Endodermal cell (in vitro differentiated cells): Measurements from ENCODE around the gene ENTPD1. TPM values are rescaled to one million over a fixed set of nuclear protein-coding genes. Genes with fewer than 3 reads are reported as not detected.

Experiments used
- DNase-seq: peaks from one replicate; pipeline ENCODE4 v3.0.0-alpha.2; 2017
- H3K27ac ChIP-seq: 2 replicates; pipeline ENCODE4 v1.5.1; 2013; ENCODE audit warnings: mild to moderate bottlenecking, low read depth, low read length, moderate library complexity
- H3K27me3 ChIP-seq: 2 replicates; pipeline ENCODE4 v1.6.1; 2013; ENCODE audit warnings: mild to moderate bottlenecking, low read length, moderate library complexity; ENCODE audit not compliant: insufficient read depth, control insufficient read depth, poor library complexity, severe bottlenecking
- H3K36me3 ChIP-seq: 2 replicates; pipeline ENCODE4 v1.7.0; 2013; ENCODE audit warnings: mild to moderate bottlenecking, low read length, moderate library complexity; ENCODE audit not compliant: control insufficient read depth, insufficient read depth
- H3K4me1 ChIP-seq: one replicate; pipeline ENCODE4 v1.7.0; 2013; ENCODE audit warnings: low read length; ENCODE audit not compliant: control insufficient read depth, insufficient read depth
- H3K4me3 ChIP-seq: 2 replicates; pipeline ENCODE4 v1.5.1; 2013; ENCODE audit warnings: mild to moderate bottlenecking, low read length, moderate library complexity
- H3K9ac ChIP-seq: 2 replicates; pipeline ENCODE4 v1.6.1; 2013; ENCODE audit warnings: mild to moderate bottlenecking, low read length, moderate library complexity; ENCODE audit not compliant: poor library complexity, severe bottlenecking; ENCODE audit errors: extremely low read depth
- H3K9me3 ChIP-seq: 2 replicates; pipeline ENCODE4 v1.6.1; 2013; ENCODE audit warnings: mild to moderate bottlenecking, low read length, moderate library complexity; ENCODE audit not compliant: control insufficient read depth
- H3K27ac Mint-ChIP-seq: 2 replicates; pipeline ENCODE4 v1.8.0; 2020; ENCODE audit warnings: mixed read lengths
- H3K27me3 Mint-ChIP-seq: 2 replicates; pipeline ENCODE4 v1.8.0; 2021; ENCODE audit warnings: mild to moderate bottlenecking, mixed read lengths; ENCODE audit not compliant: insufficient read depth
- H3K36me3 Mint-ChIP-seq: 2 replicates; pipeline ENCODE4 v1.8.0; 2020; ENCODE audit warnings: low read depth, mixed read lengths
- H3K4me1 Mint-ChIP-seq: 2 replicates; pipeline ENCODE4 v1.8.0; 2020; ENCODE audit warnings: mixed read lengths
- H3K4me3 Mint-ChIP-seq: 2 replicates; pipeline ENCODE4 v1.8.0; 2020; ENCODE audit warnings: mild to moderate bottlenecking, moderate library complexity, mixed read lengths
- H3K9me3 Mint-ChIP-seq: 2 replicates; pipeline ENCODE4 v1.8.0; 2020; ENCODE audit warnings: mild to moderate bottlenecking, mixed read lengths
- WGBS, 2 experiments: methylation state at CpG; one replicate each; pipeline versions ENCODE4 v1.1.5 to v1.1.7; 2013; ENCODE audit warnings: missing lambda C conversion rate in 2 of 2, mixed read lengths in 1 of 2; ENCODE audit not compliant: insufficient coverage in 1 of 2, insufficient read length in 1 of 2; 5-methylcytosine and 5-hydroxymethylcytosine counted together
- total RNA-seq, 2 donors: library from RNA; stranded (reverse); fragmentation: NEBNext Ultra II Directional in 1 of 2; extraction: Animal tissue kit (Norgen Biotek cat#: 25700) in 1 of 2; gene quantifications; 2 replicates in 1 of 2; 3 replicates in 1 of 2; pipeline ENCODE4 v1.2.1, GENCODE V29; 2021
- TF ChIP-seq, protein P1 (sequence below): fragments of 200-600 bp; sonication (generic); conservative IDR thresholded peaks from 2 replicates; pipeline ENCODE4 v1.5.0; 2021; ENCODE audit warnings: antibody characterized with exemption, mild to moderate bottlenecking

Gene ENTPD1
- total RNA-seq, 2 donors from 2014 or later = 3.9 TPM

- peaks cover 2% of the 10 kb centered on the region for H3K36me3 Mint-ChIP-seq
- no peaks in the 10 kb centered on the region for H3K9me3 Mint-ChIP-seq
- no peak overlapping the region for H3K27ac ChIP-seq
- peaks cover 15% of the 10 kb centered on the region for H3K4me1 Mint-ChIP-seq
- no peak for DNase-seq
- no peak overlapping the region for H3K4me3 ChIP-seq
- H3K36me3 ChIP-seq = no peaks in the 10 kb centered on the region
- no peaks in the 10 kb centered on the region for H3K27me3 Mint-ChIP-seq
- H3K4me1 ChIP-seq = no peaks in the 10 kb centered on the region
- TF ChIP-seq, protein P1, sequence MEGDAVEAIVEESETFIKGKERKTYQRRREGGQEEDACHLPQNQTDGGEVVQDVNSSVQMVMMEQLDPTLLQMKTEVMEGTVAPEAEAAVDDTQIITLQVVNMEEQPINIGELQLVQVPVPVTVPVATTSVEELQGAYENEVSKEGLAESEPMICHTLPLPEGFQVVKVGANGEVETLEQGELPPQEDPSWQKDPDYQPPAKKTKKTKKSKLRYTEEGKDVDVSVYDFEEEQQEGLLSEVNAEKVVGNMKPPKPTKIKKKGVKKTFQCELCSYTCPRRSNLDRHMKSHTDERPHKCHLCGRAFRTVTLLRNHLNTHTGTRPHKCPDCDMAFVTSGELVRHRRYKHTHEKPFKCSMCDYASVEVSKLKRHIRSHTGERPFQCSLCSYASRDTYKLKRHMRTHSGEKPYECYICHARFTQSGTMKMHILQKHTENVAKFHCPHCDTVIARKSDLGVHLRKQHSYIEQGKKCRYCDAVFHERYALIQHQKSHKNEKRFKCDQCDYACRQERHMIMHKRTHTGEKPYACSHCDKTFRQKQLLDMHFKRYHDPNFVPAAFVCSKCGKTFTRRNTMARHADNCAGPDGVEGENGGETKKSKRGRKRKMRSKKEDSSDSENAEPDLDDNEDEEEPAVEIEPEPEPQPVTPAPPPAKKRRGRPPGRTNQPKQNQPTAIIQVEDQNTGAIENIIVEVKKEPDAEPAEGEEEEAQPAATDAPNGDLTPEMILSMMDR = no peak
- 93 to 100% methylated on average over 2 to 3 of the region's 3 CpGs for WGBS, 2 experiments
- no peak overlapping the region for H3K9ac ChIP-seq
- H3K4me3 Mint-ChIP-seq = no peak overlapping the region
- H3K27ac Mint-ChIP-seq = no peak overlapping the region
- no peaks in the 10 kb centered on the region for H3K27me3 ChIP-seq
- no peaks in the 10 kb centered on the region for H3K9me3 ChIP-seq
Observed at GRCh38 chr10:95831076-95831475, 75.1 kb downstream of the ENTPD1 start.

GRCh38 chr10:95831515-95831914 is 75.6 kb downstream of the ENTPD1 start:
- Histone ChIP-seq H3K4me3 (no peak overlapping the region), H3K36me3 (no peaks in the 10 kb centered on the region), H3K27ac (no peak overlapping the region), H3K27me3 (no peaks in the 10 kb centered on the region), H3K9me3 (no peaks in the 10 kb centered on the region), H3K9ac (no peak overlapping the region), H3K4me1 (no peaks in the 10 kb centered on the region)
- no peaks in the 10 kb centered on the region for H3K9me3 Mint-ChIP-seq
- no peak overlapping the region for H3K4me3 Mint-ChIP-seq
- TF ChIP-seq, protein P1 = no peak
- no peaks in the 10 kb centered on the region for H3K27me3 Mint-ChIP-seq
- H3K4me1 Mint-ChIP-seq = peaks cover 15% of the 10 kb centered on the region
- peaks cover 2% of the 10 kb centered on the region for H3K36me3 Mint-ChIP-seq
- DNase-seq = no peak
- no peak overlapping the region for H3K27ac Mint-ChIP-seq

- no peak overlapping the region for H3K9ac ChIP-seq
- Mint-ChIP-seq H3K4me1 (peaks cover 24% of the 10 kb centered on the region), H3K9me3 (no peaks in the 10 kb centered on the region), H3K27me3 (no peaks in the 10 kb centered on the region), H3K36me3 (peaks cover 2% of the 10 kb centered on the region), H3K27ac (no peak overlapping the region), H3K4me3 (no peak overlapping the region)
- H3K27me3 ChIP-seq = no peaks in the 10 kb centered on the region
- no peak for DNase-seq
- no peak overlapping the region for H3K4me3 ChIP-seq
- H3K4me1 ChIP-seq = no peaks in the 10 kb centered on the region
- no peaks in the 10 kb centered on the region for H3K36me3 ChIP-seq
- TF ChIP-seq, protein P1 = no peak
- no peak overlapping the region for H3K27ac ChIP-seq
- no peaks in the 10 kb centered on the region for H3K9me3 ChIP-seq
- WGBS, 2 experiments = 83 to 93% methylated on average over 4 to 6 of the region's 6 CpGs
Observed at GRCh38 chr10:95832216-95833041, 76.5 kb downstream of the ENTPD1 start.
